ENCODE data around the gene IFNLR1.
A peak's percentile ranks its signal among the peaks of the same experiment; 100 is the strongest.

The IFNLR1 gene

GRCh38 chr1:24186711-24186992 is 437 bp downstream of the IFNLR1 start:
- Histone ChIP-seq H3K9me3 (ENCODE audit: severe bottlenecking) (no peaks in the 10 kb centered on the region), H3K4me3 (ENCODE audit: low read depth, low read length) (peak overlapping the region; percentile 62), H3K36me3 (peaks cover 3% of the 10 kb centered on the region; the same call in 1 of the 2 replicates), H3K27me3 (ENCODE audit: insufficient read depth, low read depth, severe bottlenecking) (no peaks in the 10 kb centered on the region), H3K27ac (peak overlapping the region; percentile 57)
- DNase-seq: no peak
- TF ChIP-seq, protein P1, sequence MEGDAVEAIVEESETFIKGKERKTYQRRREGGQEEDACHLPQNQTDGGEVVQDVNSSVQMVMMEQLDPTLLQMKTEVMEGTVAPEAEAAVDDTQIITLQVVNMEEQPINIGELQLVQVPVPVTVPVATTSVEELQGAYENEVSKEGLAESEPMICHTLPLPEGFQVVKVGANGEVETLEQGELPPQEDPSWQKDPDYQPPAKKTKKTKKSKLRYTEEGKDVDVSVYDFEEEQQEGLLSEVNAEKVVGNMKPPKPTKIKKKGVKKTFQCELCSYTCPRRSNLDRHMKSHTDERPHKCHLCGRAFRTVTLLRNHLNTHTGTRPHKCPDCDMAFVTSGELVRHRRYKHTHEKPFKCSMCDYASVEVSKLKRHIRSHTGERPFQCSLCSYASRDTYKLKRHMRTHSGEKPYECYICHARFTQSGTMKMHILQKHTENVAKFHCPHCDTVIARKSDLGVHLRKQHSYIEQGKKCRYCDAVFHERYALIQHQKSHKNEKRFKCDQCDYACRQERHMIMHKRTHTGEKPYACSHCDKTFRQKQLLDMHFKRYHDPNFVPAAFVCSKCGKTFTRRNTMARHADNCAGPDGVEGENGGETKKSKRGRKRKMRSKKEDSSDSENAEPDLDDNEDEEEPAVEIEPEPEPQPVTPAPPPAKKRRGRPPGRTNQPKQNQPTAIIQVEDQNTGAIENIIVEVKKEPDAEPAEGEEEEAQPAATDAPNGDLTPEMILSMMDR (IDR thresholded peaks at IDR 0.05; ENCODE audit: low read depth, low read length): no peak

GRCh38 chr1:24186031-24186710 is 918 bp downstream of the IFNLR1 start:
- Histone ChIP-seq H3K9me3 (ENCODE audit: severe bottlenecking) (no peaks in the 10 kb centered on the region), H3K27ac (no peak overlapping the region), H3K27me3 (ENCODE audit: insufficient read depth, low read depth, severe bottlenecking) (no peaks in the 10 kb centered on the region), H3K36me3 (peaks cover 3% of the 10 kb centered on the region; the same call in 1 of the 2 replicates), H3K4me3 (ENCODE audit: low read depth, low read length) (peak overlapping the region; percentile 62)
- TF ChIP-seq, protein P1 (IDR thresholded peaks at IDR 0.05; ENCODE audit: low read depth, low read length): no peak
- no peak for DNase-seq

DNA sequence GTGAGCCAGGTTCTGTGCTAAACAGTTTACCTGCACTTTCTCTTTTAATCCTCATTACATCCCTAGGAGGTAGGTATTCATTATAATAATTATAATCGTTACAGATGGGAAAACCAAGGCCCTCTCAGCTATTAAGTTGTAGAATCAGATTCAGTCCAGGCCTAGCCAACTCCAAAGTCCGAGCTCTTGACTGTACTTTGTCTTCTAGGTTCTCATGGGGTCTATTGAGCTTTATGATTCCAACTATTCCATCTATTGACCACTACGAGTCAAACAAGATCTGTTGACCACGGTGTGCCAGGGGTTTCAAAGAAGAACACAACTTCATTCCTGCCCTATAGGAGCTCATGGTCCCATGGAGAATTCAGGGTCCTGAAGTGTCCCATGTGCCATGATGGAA is 2.0 kb downstream of the IFNLR1 start:
- Histone ChIP-seq H3K27me3 (ENCODE audit: insufficient read depth, low read depth, severe bottlenecking) (no peaks in the 10 kb centered on the region), H3K27ac (no peak overlapping the region), H3K4me3 (ENCODE audit: low read depth, low read length) (no peak overlapping the region), H3K36me3 (peaks cover 3% of the 10 kb centered on the region), H3K9me3 (ENCODE audit: severe bottlenecking) (no peaks in the 10 kb centered on the region)
- TF ChIP-seq, protein P1 (IDR thresholded peaks at IDR 0.05; ENCODE audit: low read depth, low read length): no peak
- no peak for DNase-seq

- H3K9me3 ChIP-seq (ENCODE audit: severe bottlenecking): no peaks in the 10 kb centered on the region
- no peak overlapping the region for H3K27ac ChIP-seq
- H3K4me3 ChIP-seq (ENCODE audit: low read depth, low read length): no peak overlapping the region
- no peak for DNase-seq
- no peaks in the 10 kb centered on the region for H3K27me3 ChIP-seq (ENCODE audit: insufficient read depth, low read depth, severe bottlenecking)
- TF ChIP-seq, protein P1 (IDR thresholded peaks at IDR 0.05; ENCODE audit: low read depth, low read length): no peak
- H3K36me3 ChIP-seq: peaks cover 12% of the 10 kb centered on the region
Observed at GRCh38 chr1:24182061-24182460, 5.0 kb downstream of the IFNLR1 start.

DNA sequence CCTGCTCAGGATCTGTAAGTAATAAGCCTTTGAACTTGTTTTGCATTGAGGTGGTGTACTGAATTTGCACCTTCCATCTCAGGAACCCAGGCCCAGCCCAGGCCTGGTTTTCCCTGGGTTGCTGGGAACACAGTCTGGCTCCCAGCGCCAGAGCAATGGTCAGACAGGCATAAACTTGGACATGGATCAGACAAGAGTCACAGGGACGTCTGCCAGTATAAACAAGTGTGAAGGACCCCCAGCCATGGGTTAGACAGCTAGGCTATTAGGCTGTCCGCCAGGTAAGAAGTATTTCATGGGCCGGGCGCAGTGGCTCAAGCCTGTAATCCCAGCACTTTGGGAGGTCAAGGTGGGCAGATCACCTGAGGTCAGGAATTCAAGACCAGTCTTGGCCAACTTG is 5.5 kb downstream of the IFNLR1 start:
- H3K27me3 ChIP-seq (ENCODE audit: insufficient read depth, low read depth, severe bottlenecking): no peaks in the 10 kb centered on the region
- no peak for DNase-seq
- TF ChIP-seq, protein P1 (IDR thresholded peaks at IDR 0.05; ENCODE audit: low read depth, low read length): no peak
- H3K9me3 ChIP-seq (ENCODE audit: severe bottlenecking): no peaks in the 10 kb centered on the region
- no peak overlapping the region for H3K4me3 ChIP-seq (ENCODE audit: low read depth, low read length)
- H3K36me3 ChIP-seq: peaks cover 13% of the 10 kb centered on the region
- H3K27ac ChIP-seq: no peak overlapping the region

GRCh38 chr1:24180676-24181075 is 6.4 kb downstream of the IFNLR1 start:
- Histone ChIP-seq H3K36me3 (peaks cover 13% of the 10 kb centered on the region), H3K4me3 (ENCODE audit: low read depth, low read length) (no peak overlapping the region), H3K27me3 (ENCODE audit: insufficient read depth, low read depth, severe bottlenecking) (no peaks in the 10 kb centered on the region), H3K27ac (no peak overlapping the region), H3K9me3 (ENCODE audit: severe bottlenecking) (no peaks in the 10 kb centered on the region)
- TF ChIP-seq, protein P1 (IDR thresholded peaks at IDR 0.05; ENCODE audit: low read depth, low read length): no peak
- DNase-seq: no peak

Measured in WERI-Rb-1 (cell line).